GM18951 (cell line): Measurements from ENCODE around the gene LARP1.
"Not testable (repeated sequence)": the region's sequence is repeated elsewhere in the genome, so short reads cannot be mapped to it uniquely, and the experiment has no call there.

Experiments used
- POLR2A ChIP-seq: IDR thresholded peaks from 4 replicates; pipeline ENCODE4 v1.6.1; 2011; ENCODE audit warnings: mild to moderate bottlenecking; ENCODE audit not compliant: insufficient read length, insufficient read depth; ENCODE audit errors: extremely low read depth
- in situ Hi-C: fragments of 300-500 bp; cut with MboI; formaldehyde crosslinking; loops from one replicate; pipeline ENCODE4 v1.12.0; 2022; ENCODE audit warnings: low sequenced_read_pairs, mixed read lengths, inconsistent platforms; ENCODE audit not compliant: unreplicated experiment

LARP1 gene

GRCh38 chr5:154820383-154820782 is 65.2 kb downstream of the LARP1 start:
- in situ Hi-C loops, result no loop called here
- no peak for TF ChIP-seq POLR2A

- in situ Hi-C loops, result not testable (repeated sequence)
Observed at GRCh38 chr5:154822896-154823295, 67.7 kb downstream of the LARP1 start.

- TF ChIP-seq POLR2A, result no peak
- in situ Hi-C loops, result no loop called here
Observed at GRCh38 chr5:154823605-154824004, 68.4 kb downstream of the LARP1 start.

- TF ChIP-seq POLR2A, result no peak
- in situ Hi-C loops, result no loop called here
Observed at GRCh38 chr5:154824070-154824469, 68.9 kb downstream of the LARP1 start.

GRCh38 chr5:154829181-154829588 is 74.0 kb downstream of the LARP1 start:
- in situ Hi-C loops, result no loop called here
- no peak for TF ChIP-seq POLR2A

- TF ChIP-seq POLR2A, result no peak
- in situ Hi-C loops, result no loop called here
Observed at GRCh38 chr5:154829589-154830218, 74.5 kb downstream of the LARP1 start.

GRCh38 chr5:154830219-154830595 is 75.0 kb downstream of the LARP1 start:
- in situ Hi-C loops, result no loop called here
- TF ChIP-seq POLR2A, result no peak

- in situ Hi-C loops, result no loop called here
- TF ChIP-seq POLR2A, result no peak
Observed at GRCh38 chr5:154830596-154830995, 75.4 kb downstream of the LARP1 start.

- no peak for TF ChIP-seq POLR2A
- in situ Hi-C loops, result no loop called here
Observed at GRCh38 chr5:154831451-154831850, 76.3 kb downstream of the LARP1 start.

- in situ Hi-C loops, result not testable (repeated sequence)
Observed at GRCh38 chr5:154832804-154833203, 77.6 kb downstream of the LARP1 start.

- in situ Hi-C loops, result no loop called here
- TF ChIP-seq POLR2A, result no peak
Observed at GRCh38 chr5:154834053-154834452, 78.9 kb downstream of the LARP1 start.

GRCh38 chr5:154835701-154836052 is 80.5 kb downstream of the LARP1 start:
- in situ Hi-C loops, result not testable (repeated sequence)

- no peak for TF ChIP-seq POLR2A
- in situ Hi-C loops, result no loop called here
Observed at GRCh38 chr5:154836225-154836624, 81.0 kb downstream of the LARP1 start.

GRCh38 chr5:154837009-154837901 is 82.1 kb downstream of the LARP1 start:
- TF ChIP-seq POLR2A, result no peak
- in situ Hi-C loops, result no loop called here
